Measurements from ENCODE around the gene PDIA5. TPM values are rescaled to one million over a fixed set of nuclear protein-coding genes. Genes with fewer than 3 reads are reported as not detected.

Gene PDIA5
- total RNA-seq, 1 donor from 2014 or later: 28.5 TPM

DNA sequence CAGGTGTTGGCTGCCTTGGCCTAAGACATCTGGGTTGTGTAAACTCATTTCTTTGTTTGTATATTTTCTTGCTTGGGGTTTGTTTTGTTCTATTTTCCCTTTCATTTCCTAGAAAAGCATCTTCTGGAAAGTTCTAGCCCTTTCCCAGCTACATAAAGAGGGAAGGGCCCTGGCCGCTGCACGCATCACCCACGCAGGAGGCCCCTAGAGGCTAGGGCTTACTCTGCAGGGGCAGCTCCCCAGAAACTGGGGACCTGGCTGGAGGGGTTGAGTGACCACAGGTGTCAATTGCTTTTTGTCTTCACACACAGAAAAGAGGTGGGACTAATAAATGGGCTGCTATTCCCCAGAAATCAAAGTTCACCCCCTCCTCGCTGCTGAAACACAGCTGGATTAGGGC lies 52.6 kb downstream of the PDIA5 start:
- Mint-ChIP-seq H3K4me3 (no peak overlapping the region), H3K36me3 (peaks cover 45% of the 10 kb centered on the region), H3K9me3 (no peaks in the 10 kb centered on the region), H3K4me1 (ENCODE audit: unreplicated experiment) (peaks cover 8% of the 10 kb centered on the region), H3K27ac (no peak overlapping the region), H3K27me3 (no peaks in the 10 kb centered on the region)
- TF ChIP-seq, protein P1, sequence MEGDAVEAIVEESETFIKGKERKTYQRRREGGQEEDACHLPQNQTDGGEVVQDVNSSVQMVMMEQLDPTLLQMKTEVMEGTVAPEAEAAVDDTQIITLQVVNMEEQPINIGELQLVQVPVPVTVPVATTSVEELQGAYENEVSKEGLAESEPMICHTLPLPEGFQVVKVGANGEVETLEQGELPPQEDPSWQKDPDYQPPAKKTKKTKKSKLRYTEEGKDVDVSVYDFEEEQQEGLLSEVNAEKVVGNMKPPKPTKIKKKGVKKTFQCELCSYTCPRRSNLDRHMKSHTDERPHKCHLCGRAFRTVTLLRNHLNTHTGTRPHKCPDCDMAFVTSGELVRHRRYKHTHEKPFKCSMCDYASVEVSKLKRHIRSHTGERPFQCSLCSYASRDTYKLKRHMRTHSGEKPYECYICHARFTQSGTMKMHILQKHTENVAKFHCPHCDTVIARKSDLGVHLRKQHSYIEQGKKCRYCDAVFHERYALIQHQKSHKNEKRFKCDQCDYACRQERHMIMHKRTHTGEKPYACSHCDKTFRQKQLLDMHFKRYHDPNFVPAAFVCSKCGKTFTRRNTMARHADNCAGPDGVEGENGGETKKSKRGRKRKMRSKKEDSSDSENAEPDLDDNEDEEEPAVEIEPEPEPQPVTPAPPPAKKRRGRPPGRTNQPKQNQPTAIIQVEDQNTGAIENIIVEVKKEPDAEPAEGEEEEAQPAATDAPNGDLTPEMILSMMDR (conservative IDR thresholded peaks at IDR 0.05): no peak
- DNase-seq (ENCODE audit: extremely low spot score, unreplicated experiment): no peak

GRCh38 chr3:123119802-123120201 lies 53.0 kb downstream of the PDIA5 start:
- DNase-seq (ENCODE audit: extremely low spot score, unreplicated experiment): no peak
- Mint-ChIP-seq H3K4me3 (no peak overlapping the region), H3K9me3 (no peaks in the 10 kb centered on the region), H3K4me1 (ENCODE audit: unreplicated experiment) (peaks cover 8% of the 10 kb centered on the region), H3K36me3 (peaks cover 45% of the 10 kb centered on the region), H3K27ac (no peak overlapping the region), H3K27me3 (no peaks in the 10 kb centered on the region)
- TF ChIP-seq, protein P1 (conservative IDR thresholded peaks at IDR 0.05): no peak

- no peak for DNase-seq (ENCODE audit: extremely low spot score, unreplicated experiment)
- TF ChIP-seq, protein P1 (conservative IDR thresholded peaks at IDR 0.05): no peak
- no peaks in the 10 kb centered on the region for H3K9me3 Mint-ChIP-seq
- peaks cover 12% of the 10 kb centered on the region for H3K4me1 Mint-ChIP-seq (ENCODE audit: unreplicated experiment)
- no peak overlapping the region for H3K4me3 Mint-ChIP-seq
- no peak overlapping the region for H3K27ac Mint-ChIP-seq
- H3K27me3 Mint-ChIP-seq: no peaks in the 10 kb centered on the region
- H3K36me3 Mint-ChIP-seq: peaks cover 41% of the 10 kb centered on the region
These were observed 53.7 kb downstream of the PDIA5 start for GRCh38 chr3:123120573-123120972.

DNA sequence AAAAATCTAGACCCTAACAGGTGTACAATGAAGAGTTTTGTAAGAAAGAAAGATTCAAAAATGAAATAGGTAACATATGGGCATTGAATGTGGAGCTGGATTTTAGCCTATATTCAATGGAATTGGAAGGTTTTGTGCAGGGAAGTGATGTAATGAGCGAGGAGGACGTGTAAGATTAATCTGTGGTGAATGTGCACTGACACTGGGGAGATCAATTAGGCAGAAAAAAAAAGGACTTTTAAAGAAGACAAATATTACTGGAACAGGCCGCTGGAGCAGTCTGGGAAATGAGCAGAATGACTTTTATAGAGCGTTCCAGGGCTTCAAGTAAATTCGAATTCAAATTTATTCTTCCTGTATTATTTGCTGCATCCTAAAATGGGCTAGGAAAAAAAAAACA lies 55.2 kb downstream of the PDIA5 start:
- DNase-seq (ENCODE audit: extremely low spot score, unreplicated experiment): no peak
- H3K4me1 Mint-ChIP-seq (ENCODE audit: unreplicated experiment): peaks cover 16% of the 10 kb centered on the region
- no peak overlapping the region for H3K4me3 Mint-ChIP-seq
- H3K27me3 Mint-ChIP-seq: no peaks in the 10 kb centered on the region
- H3K9me3 Mint-ChIP-seq: no peaks in the 10 kb centered on the region
- peaks cover 34% of the 10 kb centered on the region for H3K36me3 Mint-ChIP-seq
- TF ChIP-seq, protein P1 (conservative IDR thresholded peaks at IDR 0.05): no peak
- H3K27ac Mint-ChIP-seq: no peak overlapping the region

GRCh38 chr3:123122525-123123315 lies 55.9 kb downstream of the PDIA5 start:
- Mint-ChIP-seq H3K36me3 (peaks cover 28% of the 10 kb centered on the region), H3K4me3 (no peak overlapping the region), H3K4me1 (ENCODE audit: unreplicated experiment) (peaks cover 16% of the 10 kb centered on the region), H3K9me3 (no peaks in the 10 kb centered on the region), H3K27ac (no peak overlapping the region), H3K27me3 (no peaks in the 10 kb centered on the region)
- TF ChIP-seq, protein P1 (conservative IDR thresholded peaks at IDR 0.05): no peak
- no peak for DNase-seq (ENCODE audit: extremely low spot score, unreplicated experiment)

Data from type B pancreatic cell (in vitro differentiated cells).